ENCODE measurements around the gene KCNJ12.

Gene KCNJ12

GRCh38 chr17:21360048-21360447 lies 16.1 kb upstream of the KCNJ12 start:
- Histone ChIP-seq H3K4me1 (ENCODE audit: control insufficient read depth, low read depth, low read length) (peaks cover 4% of the 10 kb centered on the region), H3K36me3 (ENCODE audit: control insufficient read depth, low read depth, low read length) (no peaks in the 10 kb centered on the region), H3K9me3 (ENCODE audit: control insufficient read depth, low read depth, low read length) (no peaks in the 10 kb centered on the region), H3K9ac (ENCODE audit: low read length) (no peak overlapping the region), H3K27ac (ENCODE audit: low read length) (no peak overlapping the region), H3K27me3 (ENCODE audit: control insufficient read depth, insufficient read depth, low read length) (no peaks in the 10 kb centered on the region), H3K4me3 (ENCODE audit: low read length) (no peak overlapping the region)

DNA sequence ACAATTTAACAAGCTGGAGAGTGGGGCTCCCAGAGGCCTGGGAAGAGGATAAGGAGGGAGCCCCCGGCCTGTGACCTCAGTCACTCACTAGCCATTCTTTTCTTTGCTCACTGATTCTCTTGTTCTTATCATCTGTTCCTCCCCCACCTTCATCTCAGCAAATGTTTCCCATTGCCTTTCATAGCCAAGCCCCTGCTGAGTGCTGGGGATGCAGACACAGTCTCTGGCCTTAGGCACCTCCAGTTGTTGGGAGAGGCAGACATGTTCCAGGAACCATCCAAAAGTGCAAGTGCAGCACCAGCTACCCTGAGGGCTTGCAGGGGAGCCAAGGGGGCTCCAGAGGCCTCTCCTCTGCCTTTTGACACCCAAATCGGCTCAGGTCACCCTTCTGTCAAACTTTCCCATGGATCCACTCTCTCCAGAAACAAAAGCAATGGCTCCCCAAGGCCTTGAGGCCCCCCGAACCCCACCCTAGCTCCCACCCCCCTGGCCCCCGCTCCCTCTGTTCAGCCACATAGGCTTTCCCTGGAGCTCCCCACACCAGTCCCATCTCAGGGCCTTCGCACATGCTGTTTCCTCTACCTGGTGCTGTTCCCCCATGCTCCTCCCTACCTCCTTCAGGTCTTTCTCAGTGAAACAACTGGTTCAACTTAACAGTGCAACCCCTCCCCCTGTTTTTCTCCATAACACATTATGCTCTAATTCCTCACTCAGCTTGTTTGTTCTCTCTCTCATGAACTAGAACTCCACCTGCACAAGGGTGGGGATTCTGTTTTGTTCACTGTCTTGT lies 14.9 kb upstream of the KCNJ12 start:
- no peaks in the 10 kb centered on the region for H3K36me3 ChIP-seq (ENCODE audit: control insufficient read depth, low read depth, low read length)
- H3K27ac ChIP-seq (ENCODE audit: low read length) = no peak overlapping the region
- peaks cover 4% of the 10 kb centered on the region for H3K4me1 ChIP-seq (ENCODE audit: control insufficient read depth, low read depth, low read length)
- H3K9ac ChIP-seq (ENCODE audit: low read length) = no peak overlapping the region
- no peaks in the 10 kb centered on the region for H3K9me3 ChIP-seq (ENCODE audit: control insufficient read depth, low read depth, low read length)
- H3K27me3 ChIP-seq (ENCODE audit: control insufficient read depth, insufficient read depth, low read length) = no peaks in the 10 kb centered on the region
- H3K4me3 ChIP-seq (ENCODE audit: low read length) = no peak overlapping the region

DNA sequence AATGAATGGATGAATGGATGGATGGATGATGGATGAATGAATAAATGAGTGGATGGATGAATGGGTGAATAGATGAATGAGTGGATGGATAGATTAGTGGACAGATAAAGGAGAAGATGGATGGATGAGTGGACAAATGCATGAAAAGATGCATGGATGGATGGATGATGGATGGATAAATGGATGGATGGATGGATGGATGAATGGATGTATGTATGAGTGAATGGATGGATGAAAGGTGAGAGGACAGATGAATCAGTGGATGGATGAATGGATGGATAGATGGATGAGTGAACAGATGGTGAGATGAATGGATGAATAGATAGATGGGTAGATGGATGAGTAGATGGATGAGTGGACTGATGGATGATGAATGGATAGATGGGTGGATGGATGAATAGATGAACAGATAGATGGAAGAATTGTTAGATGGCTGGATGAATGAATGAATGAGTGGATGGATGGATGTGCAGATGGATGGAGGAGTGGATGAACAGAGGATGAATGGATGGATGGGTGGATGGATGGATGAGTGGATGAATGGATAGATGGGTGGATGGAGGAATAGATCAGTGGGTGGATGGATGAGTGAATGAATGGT lies 13.7 kb upstream of the KCNJ12 start:
- Histone ChIP-seq H3K9ac (ENCODE audit: low read length) (no peak overlapping the region), H3K27me3 (ENCODE audit: control insufficient read depth, insufficient read depth, low read length) (no peaks in the 10 kb centered on the region), H3K4me1 (ENCODE audit: control insufficient read depth, low read depth, low read length) (peaks cover 4% of the 10 kb centered on the region), H3K27ac (ENCODE audit: low read length) (no peak overlapping the region), H3K4me3 (ENCODE audit: low read length) (no peak overlapping the region), H3K36me3 (ENCODE audit: control insufficient read depth, low read depth, low read length) (no peaks in the 10 kb centered on the region), H3K9me3 (ENCODE audit: control insufficient read depth, low read depth, low read length) (no peaks in the 10 kb centered on the region)

DNA sequence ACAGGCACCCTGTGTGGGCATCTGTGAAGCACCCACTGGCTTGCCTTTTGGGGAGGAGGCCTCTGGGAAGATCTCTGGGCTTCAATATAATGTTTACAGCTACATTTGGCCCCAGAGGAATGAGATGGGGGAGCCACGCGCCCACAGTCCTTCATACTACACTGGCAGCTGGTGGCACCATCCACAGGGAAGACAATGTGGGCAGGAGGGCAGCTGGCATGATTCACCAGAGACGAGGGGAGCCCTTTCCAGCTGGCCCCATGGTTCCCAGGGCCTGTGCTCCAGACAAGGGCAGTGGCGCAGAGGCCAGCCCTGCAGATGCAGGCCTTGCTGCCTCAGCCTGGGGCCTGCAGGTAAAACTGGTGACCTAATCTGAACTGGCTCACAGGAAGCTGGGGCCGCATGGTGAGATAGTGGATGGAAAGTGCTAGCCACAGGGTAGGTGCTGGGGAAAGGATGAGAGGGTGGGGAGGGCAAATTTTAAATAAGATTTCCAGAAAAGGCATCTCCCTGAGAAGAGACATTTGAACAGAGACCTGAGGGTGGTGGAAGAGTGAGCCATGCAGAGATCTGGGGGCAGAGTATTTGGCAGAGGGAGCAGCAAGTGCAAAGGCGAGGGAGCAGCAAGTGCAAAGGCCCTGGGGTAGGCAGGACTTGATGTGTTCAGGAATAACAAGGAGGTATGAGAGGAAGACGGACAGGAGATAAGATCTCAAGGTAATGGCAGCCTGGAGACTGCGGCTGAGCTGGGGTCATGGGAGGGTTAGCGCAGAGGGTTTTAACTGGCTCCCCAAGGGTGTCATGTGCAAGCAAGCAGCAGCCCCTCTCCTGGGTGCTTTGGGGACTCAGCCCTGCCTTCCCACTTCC lies 12.1 kb upstream of the KCNJ12 start:
- no peak overlapping the region for H3K4me3 ChIP-seq (ENCODE audit: low read length)
- no peak overlapping the region for H3K9ac ChIP-seq (ENCODE audit: low read length)
- no peaks in the 10 kb centered on the region for H3K27me3 ChIP-seq (ENCODE audit: control insufficient read depth, insufficient read depth, low read length)
- H3K9me3 ChIP-seq (ENCODE audit: control insufficient read depth, low read depth, low read length) = no peaks in the 10 kb centered on the region
- no peak overlapping the region for H3K27ac ChIP-seq (ENCODE audit: low read length)
- peaks cover 4% of the 10 kb centered on the region for H3K4me1 ChIP-seq (ENCODE audit: control insufficient read depth, low read depth, low read length)
- H3K36me3 ChIP-seq (ENCODE audit: control insufficient read depth, low read depth, low read length) = no peaks in the 10 kb centered on the region

DNA sequence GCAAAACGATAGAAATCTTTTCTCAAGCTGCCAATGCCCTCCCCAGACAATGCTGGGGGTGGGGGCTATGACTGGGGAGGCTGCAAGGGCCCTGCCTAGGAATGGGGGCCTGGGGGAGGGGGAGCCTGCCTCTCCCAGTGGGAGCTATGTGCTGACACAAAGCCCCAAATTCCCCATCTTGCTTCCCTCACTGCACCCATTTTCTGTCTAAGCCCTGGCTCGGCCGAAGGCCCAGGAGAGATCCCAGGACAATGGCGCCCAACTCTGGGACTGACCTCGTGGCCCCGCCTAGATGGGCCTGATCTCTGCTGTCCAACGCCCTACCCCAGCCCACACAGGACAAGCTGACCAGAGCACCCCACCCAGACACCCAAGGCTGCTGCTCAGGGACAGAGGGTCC lies 11.1 kb upstream of the KCNJ12 start:
- no peak overlapping the region for H3K27ac ChIP-seq (ENCODE audit: low read length)
- H3K9me3 ChIP-seq (ENCODE audit: control insufficient read depth, low read depth, low read length) = no peaks in the 10 kb centered on the region
- H3K4me1 ChIP-seq (ENCODE audit: control insufficient read depth, low read depth, low read length) = peaks cover 2% of the 10 kb centered on the region
- no peaks in the 10 kb centered on the region for H3K27me3 ChIP-seq (ENCODE audit: control insufficient read depth, insufficient read depth, low read length)
- no peaks in the 10 kb centered on the region for H3K36me3 ChIP-seq (ENCODE audit: control insufficient read depth, low read depth, low read length)
- H3K4me3 ChIP-seq (ENCODE audit: low read length) = no peak overlapping the region
- no peak overlapping the region for H3K9ac ChIP-seq (ENCODE audit: low read length)

GRCh38 chr17:21368545-21369246 lies 7.5 kb upstream of the KCNJ12 start:
- H3K36me3 ChIP-seq (ENCODE audit: control insufficient read depth, low read depth, low read length) = no peaks in the 10 kb centered on the region
- H3K4me1 ChIP-seq (ENCODE audit: control insufficient read depth, low read depth, low read length) = peaks cover 12% of the 10 kb centered on the region
- H3K4me3 ChIP-seq (ENCODE audit: low read length) = no peak overlapping the region
- no peaks in the 10 kb centered on the region for H3K9me3 ChIP-seq (ENCODE audit: control insufficient read depth, low read depth, low read length)
- H3K9ac ChIP-seq (ENCODE audit: low read length) = no peak overlapping the region
- no peak overlapping the region for H3K27ac ChIP-seq (ENCODE audit: low read length)
- peaks cover 4% of the 10 kb centered on the region for H3K27me3 ChIP-seq (ENCODE audit: control insufficient read depth, insufficient read depth, low read length)

DNA sequence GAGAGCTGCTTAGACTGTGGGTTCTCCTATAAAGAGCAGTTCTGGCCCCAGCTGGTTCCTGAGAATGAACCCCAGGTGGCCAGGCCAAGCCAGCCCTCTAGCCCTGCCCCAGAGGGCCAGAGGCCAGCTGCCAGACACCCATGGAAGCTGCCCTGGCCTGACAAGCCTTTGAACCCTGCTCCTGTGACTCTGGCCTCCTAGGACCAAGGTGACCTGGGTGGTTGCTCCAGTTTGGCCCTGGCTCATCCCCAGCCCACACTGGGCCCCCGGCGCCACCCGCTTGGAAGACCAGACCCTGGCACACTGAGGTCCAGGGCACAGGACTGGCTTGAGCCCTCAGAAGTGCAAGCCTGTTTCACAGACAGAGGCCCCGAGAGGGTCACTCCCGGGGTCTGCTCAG lies 6.8 kb upstream of the KCNJ12 start:
- Histone ChIP-seq H3K27ac (ENCODE audit: low read length) (no peak overlapping the region), H3K9me3 (ENCODE audit: control insufficient read depth, low read depth, low read length) (no peaks in the 10 kb centered on the region), H3K36me3 (ENCODE audit: control insufficient read depth, low read depth, low read length) (no peaks in the 10 kb centered on the region), H3K27me3 (ENCODE audit: control insufficient read depth, insufficient read depth, low read length) (peaks cover 7% of the 10 kb centered on the region), H3K4me3 (ENCODE audit: low read length) (no peak overlapping the region), H3K4me1 (ENCODE audit: control insufficient read depth, low read depth, low read length) (peaks cover 12% of the 10 kb centered on the region), H3K9ac (ENCODE audit: low read length) (no peak overlapping the region)

GRCh38 chr17:21370430-21370829 lies 5.7 kb upstream of the KCNJ12 start:
- Histone ChIP-seq H3K4me3 (ENCODE audit: low read length) (no peak overlapping the region), H3K36me3 (ENCODE audit: control insufficient read depth, low read depth, low read length) (no peaks in the 10 kb centered on the region), H3K4me1 (ENCODE audit: control insufficient read depth, low read depth, low read length) (peaks cover 13% of the 10 kb centered on the region), H3K27ac (ENCODE audit: low read length) (no peak overlapping the region), H3K27me3 (ENCODE audit: control insufficient read depth, insufficient read depth, low read length) (peaks cover 17% of the 10 kb centered on the region), H3K9me3 (ENCODE audit: control insufficient read depth, low read depth, low read length) (no peaks in the 10 kb centered on the region), H3K9ac (ENCODE audit: low read length) (no peak overlapping the region)

- Histone ChIP-seq H3K9me3 (ENCODE audit: control insufficient read depth, low read depth, low read length) (no peaks in the 10 kb centered on the region), H3K36me3 (ENCODE audit: control insufficient read depth, low read depth, low read length) (no peaks in the 10 kb centered on the region), H3K27ac (ENCODE audit: low read length) (no peak overlapping the region), H3K9ac (ENCODE audit: low read length) (no peak overlapping the region), H3K4me1 (ENCODE audit: control insufficient read depth, low read depth, low read length) (peaks cover 16% of the 10 kb centered on the region), H3K27me3 (ENCODE audit: control insufficient read depth, insufficient read depth, low read length) (peaks cover 29% of the 10 kb centered on the region), H3K4me3 (ENCODE audit: low read length) (no peak overlapping the region)
Measured at GRCh38 chr17:21371511-21372081, 4.6 kb upstream of the KCNJ12 start.

- Histone ChIP-seq H3K27ac (ENCODE audit: low read length) (no peak overlapping the region), H3K4me1 (ENCODE audit: control insufficient read depth, low read depth, low read length) (peaks cover 16% of the 10 kb centered on the region)
Measured at GRCh38 chr17:21372256-21372954, 3.8 kb upstream of the KCNJ12 start.

More at GRCh38 chr17:21372256-21372954, 3.8 kb upstream of the KCNJ12 start:
- Histone ChIP-seq H3K9ac (ENCODE audit: low read length) (no peak overlapping the region), H3K27me3 (ENCODE audit: control insufficient read depth, insufficient read depth, low read length) (peaks cover 37% of the 10 kb centered on the region), H3K4me3 (ENCODE audit: low read length) (no peak overlapping the region), H3K36me3 (ENCODE audit: control insufficient read depth, low read depth, low read length) (no peaks in the 10 kb centered on the region), H3K9me3 (ENCODE audit: control insufficient read depth, low read depth, low read length) (no peaks in the 10 kb centered on the region)
